GM21723 (cell line): ENCODE results near the gene CAMK1G.

ENCODE experiments used
- ATAC-seq: cut with Tn5 transposase; IDR thresholded peaks from one replicate; pipeline ENCODE4 v1.9.1; 2021; ENCODE audit warnings: mild to moderate bottlenecking, moderate library complexity; ENCODE audit not compliant: unreplicated experiment

Gene CAMK1G

DNA sequence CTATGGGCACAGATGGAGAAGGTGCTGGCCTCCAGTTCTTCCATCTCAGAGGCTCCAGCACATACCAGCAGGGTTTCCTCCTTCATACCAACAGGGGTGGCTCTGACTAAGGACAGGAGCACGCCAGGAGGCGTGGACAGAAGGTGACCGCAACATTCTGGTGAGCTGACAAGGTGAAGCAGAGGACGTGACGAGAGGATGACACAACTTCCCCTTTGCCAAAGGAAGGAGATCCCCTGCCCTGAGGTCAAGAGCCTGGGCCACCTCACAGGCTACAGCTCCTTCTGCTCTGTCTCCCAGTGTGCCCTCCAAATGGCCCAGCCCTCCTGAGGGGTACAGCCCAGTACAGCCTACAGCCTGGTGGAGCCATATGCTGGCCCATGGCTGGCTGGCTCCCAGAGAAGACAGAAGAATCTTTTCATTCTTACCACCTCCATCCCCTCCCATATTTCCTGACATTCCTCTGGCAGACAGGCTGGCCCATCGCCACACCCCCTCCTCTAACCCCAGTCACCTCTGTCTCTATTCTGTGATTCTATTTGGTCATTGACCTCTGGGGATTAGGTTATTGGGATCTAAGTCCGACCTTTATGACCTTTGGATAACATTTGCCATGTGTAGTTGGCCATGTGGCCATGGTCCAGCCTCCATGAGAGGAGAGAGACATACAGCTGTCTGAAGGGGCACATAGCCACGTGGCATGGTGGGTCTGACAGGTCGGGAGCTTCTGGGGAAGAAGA lies 73.8 kb downstream of the CAMK1G start:
- ATAC-seq = no peak

DNA sequence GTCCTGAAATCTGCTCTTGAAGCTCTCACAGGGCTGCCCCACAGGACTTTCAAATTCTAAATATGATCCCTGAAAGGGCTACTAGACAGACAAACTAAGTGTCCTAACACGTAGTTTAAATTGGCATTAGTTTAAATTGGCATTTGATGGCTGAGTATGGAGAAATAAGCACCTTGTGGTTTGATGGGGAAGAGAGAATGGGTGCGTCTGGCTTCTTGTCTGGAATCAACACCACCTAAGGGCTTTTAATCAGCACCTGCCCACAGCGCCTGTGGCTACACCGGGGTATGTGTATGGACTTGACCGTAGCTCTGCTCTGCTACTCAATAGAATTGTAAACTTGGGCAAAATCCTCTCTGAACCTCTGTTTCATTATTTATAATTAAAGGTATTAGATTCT lies 74.4 kb downstream of the CAMK1G start:
- no peak for ATAC-seq

DNA sequence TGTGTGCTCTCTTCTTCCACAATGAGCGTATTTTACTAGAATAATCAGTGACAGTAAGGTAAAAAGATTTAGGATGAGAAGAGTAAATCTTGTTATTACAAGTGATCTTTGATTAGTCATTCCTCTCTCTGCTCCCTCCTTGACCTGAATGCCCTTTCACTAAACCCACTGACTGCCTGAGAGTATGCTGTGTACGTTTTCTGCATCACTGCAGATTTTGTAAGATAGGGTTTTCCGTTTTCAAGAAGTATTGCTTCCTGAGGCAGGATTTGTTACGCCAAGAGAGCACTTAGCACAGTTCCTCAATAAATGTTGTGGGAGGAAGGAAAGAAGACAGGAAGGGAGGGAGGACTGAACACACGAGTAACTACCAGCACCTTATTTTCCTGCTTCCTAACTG lies 76.4 kb downstream of the CAMK1G start:
- peak; percentile 69 for ATAC-seq

DNA sequence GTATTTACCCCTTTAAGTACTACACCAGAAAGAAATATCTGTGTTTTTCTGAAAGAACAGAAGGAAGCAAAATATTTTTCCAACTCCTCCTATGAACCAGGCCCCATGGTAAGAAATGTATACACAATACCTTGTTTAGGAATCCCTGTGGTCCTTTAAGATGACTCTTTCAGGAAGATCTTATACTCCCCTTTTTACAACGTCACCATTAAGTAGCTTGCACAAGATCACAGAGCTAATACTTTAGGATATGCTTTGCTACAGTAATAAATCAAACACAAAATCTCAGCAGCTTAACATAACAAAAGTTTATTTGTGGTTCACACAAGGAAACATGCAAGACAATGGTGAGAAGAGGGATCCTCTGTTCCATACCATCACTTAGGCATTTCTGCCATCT lies 77.6 kb downstream of the CAMK1G start:
- ATAC-seq = no peak

DNA sequence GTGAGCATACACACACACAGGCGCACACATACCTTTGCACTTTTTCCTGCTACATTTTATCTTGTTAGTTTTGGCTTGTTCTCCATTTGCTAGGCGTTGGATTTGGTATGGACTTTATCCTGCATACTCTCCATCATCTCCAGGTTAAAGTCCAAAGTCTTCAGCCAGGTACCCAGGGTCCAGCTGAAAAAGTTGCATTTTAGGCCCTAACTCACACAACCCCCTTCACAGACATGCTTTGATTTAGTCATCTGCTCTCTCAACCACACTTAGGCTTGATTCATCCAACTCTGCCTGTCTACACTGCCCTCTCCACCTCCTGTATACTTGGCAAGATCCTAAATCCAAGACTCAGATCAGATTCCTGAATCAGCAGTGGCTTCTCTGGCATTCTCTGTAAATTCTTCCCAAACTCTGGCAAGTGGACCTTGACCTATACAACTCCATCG lies 79.4 kb downstream of the CAMK1G start:
- no peak for ATAC-seq
